Body of pancreas (tissue), 4 donors: ENCODE data around the gene SAG. TPM values are rescaled to one million over a fixed set of nuclear protein-coding genes. Genes with fewer than 3 reads are reported as not detected.

Source experiments
- ATAC-seq: fragments of 150-250 bp; one replicate; pipeline ENCODE4 v1.9.1; 2016
- DNase-seq, 4 donors: peaks; one replicate each; pipeline ENCODE4 v3.0.0-alpha.2; 2019
- H3K27ac ChIP-seq, 4 donors: fragments of 200-600 bp; sonication (generic); 1 replicate in 3 of 4; 2 replicates in 1 of 4; pipeline versions ENCODE4 v1.5.1 to v1.6.1; 2016 to 2019; ENCODE audit warnings: mild to moderate bottlenecking in 1 of 4, mixed read lengths in 1 of 4, moderate library complexity in 1 of 4
- H3K27me3 ChIP-seq, 2 donors: fragments of 200-600 bp; sonication (generic); one replicate each; pipeline ENCODE4 v1.6.0; 2016; ENCODE audit warnings: mild to moderate bottlenecking in 1 of 2
- H3K36me3 ChIP-seq, 2 donors: fragments of 200-600 bp; sonication (generic); replicated peaks in 1 of 2; 2 replicates each; pipeline ENCODE4 v1.5.1; 2016; ENCODE audit warnings: low read depth in 2 of 2; ENCODE audit not compliant: insufficient read depth in 1 of 2
- H3K4me1 ChIP-seq: fragments of 200-600 bp; sonication (generic); one replicate; pipeline ENCODE4 v1.6.0; 2016
- H3K4me3 ChIP-seq, 2 donors: fragments of 200-600 bp; sonication (generic); 1 replicate in 1 of 2; 2 replicates in 1 of 2; pipeline ENCODE4 v1.5.1; 2016 to 2019
- H3K9me3 ChIP-seq, 3 donors: fragments of 200-600 bp; sonication (generic); 1 replicate in 2 of 3; 2 replicates in 1 of 3; pipeline ENCODE4 v1.5.1; 2016
- CTCF ChIP-seq, 7 experiments: fragments of 450-650 bp in 4 of 7; fragments of 200-600 bp in 3 of 7; sonication (generic) in 3 of 7; IDR thresholded peaks; one replicate each; pipeline ENCODE4 v1.5.1; 2016 to 2019; ENCODE audit warnings: antibody characterized with exemption in 7 of 7
- POLR2A ChIP-seq, 3 donors: fragments of 450-650 bp; IDR thresholded peaks; one replicate each; pipeline ENCODE4 v1.6.1; 2016; ENCODE audit warnings: antibody characterized with exemption in 3 of 3, mild to moderate bottlenecking in 2 of 3
- WGBS, 2 donors: methylation state at CpG; one replicate each; pipeline ENCODE4 v1.1.5; 2017; 5-methylcytosine and 5-hydroxymethylcytosine counted together
- intact Hi-C: fragments of 100-400 bp; cut with DNase I; formaldehyde crosslinking; loops from one replicate; pipeline ENCODE4 v1.15.1; 2023
- total RNA-seq, 2 donors: library from RNA; depleted of rRNA; stranded (reverse); fragments of >200 nt; gene quantifications; one replicate each; pipeline ENCODE4 v1.1.0, GENCODE V29; 2016

The SAG gene
- total RNA-seq, 2 donors from 2014 or later, result not detected

GRCh38 chr2:233353769-233354499 is 46.3 kb downstream of the SAG start, which contains the start of gene DGKD:
Gene DGKD, plus strand, starts transcription at chr2:233354494. Its CDS starts 25 bp downstream, at chr2:233354519.
- 1 to 3% methylated on average over 21 to 53 of the region's 56 CpGs for WGBS, 2 donors
- Histone ChIP-seq H3K4me1 (peaks cover 23% of the 10 kb centered on the region), H3K9me3 (no peaks in the 10 kb centered on the region), H3K36me3 (no peaks in the 10 kb centered on the region), H3K27me3 (no peaks in the 10 kb centered on the region), H3K4me3 (peak within 1 kb of the TSS; percentile 5 to 22), H3K27ac (peak within 1 kb of the TSS in 2 of 4 donors; percentile 21 to 34)
- ATAC-seq (peak; percentile 87), DNase-seq (peak; percentile 42 to 71 (median 59))
- intact Hi-C loops, result no loop called here
- TF ChIP-seq POLR2A (IDR thresholded peaks at IDR 0.05) (peak in 1 of 3 donors; percentile 17), CTCF (IDR thresholded peaks at IDR 0.05) (peak in 5 of 7 experiments; percentile 10 to 60 (median 48))

GRCh38 chr2:233354500-233354924 is 46.9 kb downstream of the SAG start:
- Histone ChIP-seq H3K27ac (no peak overlapping the region), H3K27me3 (no peaks in the 10 kb centered on the region), H3K4me3 (no peak overlapping the region), H3K4me1 (peaks cover 23% of the 10 kb centered on the region), H3K36me3 (no peaks in the 10 kb centered on the region), H3K9me3 (no peaks in the 10 kb centered on the region)
- intact Hi-C loops, result no loop called here
- DNase-seq (no peak), ATAC-seq (peak; percentile 41)
- 2% methylated on average over 13 of the region's 77 CpGs; no CpG with 5 or more reads in 1 of the 2 donors for WGBS, 2 donors
- TF ChIP-seq POLR2A (IDR thresholded peaks at IDR 0.05) (no peak), CTCF (IDR thresholded peaks at IDR 0.05) (no peak)

GRCh38 chr2:233354971-233355574 is 47.5 kb downstream of the SAG start:
- no peak overlapping the region for H3K27ac ChIP-seq
- H3K27me3 ChIP-seq, result no peaks in the 10 kb centered on the region
- no peaks in the 10 kb centered on the region for H3K36me3 ChIP-seq
- peaks cover 23% of the 10 kb centered on the region for H3K4me1 ChIP-seq
- TF ChIP-seq CTCF (IDR thresholded peaks at IDR 0.05) (no peak), POLR2A (IDR thresholded peaks at IDR 0.05) (peak in 2 of 3 donors; percentile 6 to 10)
- ATAC-seq (peak; percentile 39), DNase-seq (peak; percentile 47 to 69 (median 60))
- intact Hi-C loops, result loop anchor here (5.0 kb wide), 1 partner anchor 92 kb away; no protein-coding TSS in a partner anchor
- WGBS, 2 donors, result 2 to 4% methylated on average over 11 to 43 of the region's 46 CpGs
- no peaks in the 10 kb centered on the region for H3K9me3 ChIP-seq
- H3K4me3 ChIP-seq, result peak overlapping the region; percentile 5 to 22

GRCh38 chr2:233355916-233356315 is 48.3 kb downstream of the SAG start:
- TF ChIP-seq POLR2A (IDR thresholded peaks at IDR 0.05), result no peak
- TF ChIP-seq CTCF (IDR thresholded peaks at IDR 0.05), result no peak
- ATAC-seq (no peak), DNase-seq (no peak)
- H3K27me3 ChIP-seq, result no peaks in the 10 kb centered on the region
- peaks cover 23% of the 10 kb centered on the region for H3K4me1 ChIP-seq
- no peak overlapping the region for H3K4me3 ChIP-seq
- WGBS, 2 donors, result 87 to 91% methylated on average over 10 of the region's 10 CpGs
- intact Hi-C loops, result loop anchor here (5.0 kb wide), 1 partner anchor 91 kb away; no protein-coding TSS in a partner anchor
- no peaks in the 10 kb centered on the region for H3K36me3 ChIP-seq
- H3K27ac ChIP-seq, result no peak overlapping the region
- no peaks in the 10 kb centered on the region for H3K9me3 ChIP-seq
